ENCODE results near the gene RAB39B. TPM values are rescaled to one million over a fixed set of nuclear protein-coding genes. Genes with fewer than 3 reads are reported as not detected.
"Not testable (repeated sequence)": the region's sequence is repeated elsewhere in the genome, so short reads cannot be mapped to it uniquely, and the experiment has no call there.

Gene RAB39B
- total RNA-seq, 4 donors from 2014 or later: 0.34 to 0.89 TPM; not detected in 2

DNA sequence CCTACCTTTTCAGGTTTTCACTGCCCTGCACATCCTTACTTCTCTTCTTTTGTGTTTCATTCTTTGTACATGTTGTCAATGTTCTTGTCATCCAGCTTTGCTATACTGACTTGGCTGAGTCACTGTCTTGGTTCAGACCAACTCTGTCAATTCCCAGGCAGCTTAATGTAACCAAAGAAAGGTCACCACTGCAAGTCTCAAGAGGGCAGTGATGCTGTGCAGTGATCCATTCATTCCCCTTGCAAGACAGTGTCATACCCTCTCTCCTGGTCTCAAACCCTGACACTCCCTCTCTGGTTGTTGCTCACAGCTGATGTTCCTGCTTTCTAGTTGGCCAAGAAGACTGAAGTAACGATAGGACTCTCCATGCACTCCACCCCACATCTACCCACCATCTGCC is 17.5 kb downstream of the RAB39B start:
- no peak for DNase-seq (ENCODE audit: low spot score in 2 of 2)
- TF ChIP-seq EP300 (IDR thresholded peaks at IDR 0.05): no peak
- TF ChIP-seq POLR2A (IDR thresholded peaks at IDR 0.05): no peak
- TF ChIP-seq, protein P1, sequence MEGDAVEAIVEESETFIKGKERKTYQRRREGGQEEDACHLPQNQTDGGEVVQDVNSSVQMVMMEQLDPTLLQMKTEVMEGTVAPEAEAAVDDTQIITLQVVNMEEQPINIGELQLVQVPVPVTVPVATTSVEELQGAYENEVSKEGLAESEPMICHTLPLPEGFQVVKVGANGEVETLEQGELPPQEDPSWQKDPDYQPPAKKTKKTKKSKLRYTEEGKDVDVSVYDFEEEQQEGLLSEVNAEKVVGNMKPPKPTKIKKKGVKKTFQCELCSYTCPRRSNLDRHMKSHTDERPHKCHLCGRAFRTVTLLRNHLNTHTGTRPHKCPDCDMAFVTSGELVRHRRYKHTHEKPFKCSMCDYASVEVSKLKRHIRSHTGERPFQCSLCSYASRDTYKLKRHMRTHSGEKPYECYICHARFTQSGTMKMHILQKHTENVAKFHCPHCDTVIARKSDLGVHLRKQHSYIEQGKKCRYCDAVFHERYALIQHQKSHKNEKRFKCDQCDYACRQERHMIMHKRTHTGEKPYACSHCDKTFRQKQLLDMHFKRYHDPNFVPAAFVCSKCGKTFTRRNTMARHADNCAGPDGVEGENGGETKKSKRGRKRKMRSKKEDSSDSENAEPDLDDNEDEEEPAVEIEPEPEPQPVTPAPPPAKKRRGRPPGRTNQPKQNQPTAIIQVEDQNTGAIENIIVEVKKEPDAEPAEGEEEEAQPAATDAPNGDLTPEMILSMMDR (IDR thresholded peaks at IDR 0.05): no peak
- no peak for TF ChIP-seq POLR2AphosphoS5 (IDR thresholded peaks at IDR 0.05)
- no peaks in the 10 kb centered on the region for H3K4me1 ChIP-seq
- no peak overlapping the region for H3K27ac ChIP-seq
- no peaks in the 10 kb centered on the region for H3K9me3 ChIP-seq
- WGBS: 61% methylated on average over 1 of the region's 1 CpG
- no peaks in the 10 kb centered on the region for H3K27me3 ChIP-seq
- H3K36me3 ChIP-seq: no peaks in the 10 kb centered on the region
- no peak overlapping the region for H3K4me3 ChIP-seq

DNA sequence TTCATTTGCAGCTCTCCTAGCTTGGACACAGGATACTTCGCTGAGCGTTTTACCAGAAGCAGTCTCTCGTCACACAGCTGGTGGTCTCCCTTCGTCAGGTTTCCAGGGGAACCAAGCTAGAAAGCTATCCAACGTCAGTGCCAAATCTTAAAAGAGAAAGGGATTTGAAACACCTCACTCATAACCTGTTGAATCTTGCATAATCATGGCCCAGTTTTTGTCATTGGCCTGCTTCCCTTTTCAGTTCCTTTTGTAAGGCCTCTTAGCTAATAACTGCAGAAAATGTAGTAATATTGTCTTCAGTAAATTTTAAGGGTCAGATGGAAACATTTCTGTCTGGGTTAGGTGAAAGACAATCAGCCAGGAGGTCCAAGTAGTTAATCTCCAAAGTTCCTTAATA is 22.0 kb downstream of the RAB39B start:
- TF ChIP-seq EP300 (IDR thresholded peaks at IDR 0.05): no peak
- TF ChIP-seq, protein P1 (IDR thresholded peaks at IDR 0.05): no peak
- no peak for TF ChIP-seq POLR2A (IDR thresholded peaks at IDR 0.05)
- no peak for TF ChIP-seq POLR2AphosphoS5 (IDR thresholded peaks at IDR 0.05)
- no peaks in the 10 kb centered on the region for H3K4me1 ChIP-seq
- H3K27me3 ChIP-seq: no peaks in the 10 kb centered on the region
- no peak overlapping the region for H3K4me3 ChIP-seq
- H3K36me3 ChIP-seq: peaks cover 6% of the 10 kb centered on the region
- WGBS: 55% methylated on average over 5 of the region's 5 CpGs
- no peak for DNase-seq (ENCODE audit: low spot score in 2 of 2)
- no peak overlapping the region for H3K27ac ChIP-seq
- H3K9me3 ChIP-seq: no peaks in the 10 kb centered on the region

DNA sequence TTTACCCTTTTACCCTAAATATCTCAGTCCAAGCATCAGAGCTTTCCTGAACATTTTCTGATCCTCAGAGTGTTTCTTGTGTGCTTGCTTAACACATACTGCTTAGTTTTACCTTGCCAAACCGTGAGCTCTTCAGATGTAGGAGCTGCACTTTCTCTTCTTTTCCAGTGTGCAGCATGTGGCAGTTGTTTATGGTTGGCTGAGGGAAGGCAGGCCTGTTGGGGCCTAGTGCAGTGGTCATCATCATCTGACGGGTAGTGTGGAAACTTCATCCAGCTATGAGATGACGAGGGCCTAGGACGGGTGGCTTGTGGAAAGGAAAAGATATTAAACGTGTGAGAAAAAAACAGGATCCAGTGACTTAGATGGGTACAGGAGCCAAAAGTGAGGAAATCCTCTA is 26.6 kb downstream of the RAB39B start:
- Histone ChIP-seq H3K36me3 (peaks cover 17% of the 10 kb centered on the region), H3K4me1 (no peaks in the 10 kb centered on the region)
- DNase-seq (ENCODE audit: low spot score in 2 of 2): no peak

DNA sequence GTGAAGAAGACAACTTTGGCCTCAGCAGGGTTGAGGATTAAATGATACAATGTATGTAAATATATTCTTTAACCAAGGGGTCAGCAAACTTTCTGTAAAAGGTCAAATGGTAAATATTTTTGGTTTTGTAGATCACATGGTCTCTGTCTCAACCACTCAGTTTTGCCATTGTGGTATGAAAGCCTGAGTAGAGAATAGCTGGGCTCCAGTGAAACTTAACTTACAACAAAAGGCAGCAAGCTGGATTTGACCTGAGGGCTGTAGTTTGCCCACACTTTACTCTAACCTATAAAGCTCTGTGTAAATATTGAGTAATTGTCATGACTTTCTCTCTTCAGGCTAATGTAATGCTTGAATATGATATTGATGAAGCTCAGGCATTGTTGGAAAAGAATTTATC is 28.4 kb downstream of the RAB39B start:
- Histone ChIP-seq H3K4me3 (no peak overlapping the region), H3K9me3 (no peaks in the 10 kb centered on the region), H3K4me1 (no peaks in the 10 kb centered on the region), H3K36me3 (peaks cover 17% of the 10 kb centered on the region), H3K27me3 (no peaks in the 10 kb centered on the region), H3K27ac (no peak overlapping the region)
- TF ChIP-seq, protein P1 (IDR thresholded peaks at IDR 0.05): no peak
- TF ChIP-seq POLR2AphosphoS5 (IDR thresholded peaks at IDR 0.05) (no peak), EP300 (IDR thresholded peaks at IDR 0.05) (no peak), POLR2A (IDR thresholded peaks at IDR 0.05) (no peak)
- DNase-seq (ENCODE audit: low spot score in 2 of 2): no peak

More for the DNA sequence above, 26.6 kb downstream of the RAB39B start:
- Histone ChIP-seq H3K9me3 (no peaks in the 10 kb centered on the region), H3K4me3 (no peak overlapping the region), H3K27me3 (no peaks in the 10 kb centered on the region), H3K27ac (no peak overlapping the region)
- TF ChIP-seq POLR2AphosphoS5 (IDR thresholded peaks at IDR 0.05) (no peak), EP300 (IDR thresholded peaks at IDR 0.05) (no peak), POLR2A (IDR thresholded peaks at IDR 0.05) (no peak)
- WGBS: 84% methylated on average over 5 of the region's 5 CpGs

DNA sequence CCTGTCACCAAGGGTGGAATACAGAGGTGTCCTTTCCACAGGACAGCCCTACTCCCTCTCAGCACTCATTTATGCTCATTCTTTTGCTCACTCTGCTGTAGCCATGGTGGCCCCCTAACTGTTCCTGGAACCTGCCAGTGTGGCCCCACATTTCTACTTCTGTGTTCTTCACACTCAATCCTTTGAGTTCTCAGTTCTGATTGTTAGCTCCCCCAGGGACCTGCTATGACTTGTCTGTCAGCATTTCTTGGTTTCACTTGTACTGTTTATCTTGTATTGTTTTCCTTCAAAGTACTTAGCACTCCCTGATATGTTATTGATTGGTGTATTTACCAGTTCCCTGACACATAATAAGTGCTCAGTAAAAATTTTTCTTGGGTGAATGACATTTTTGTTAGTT is 33.1 kb downstream of the RAB39B start:
- H3K27me3 ChIP-seq: no peaks in the 10 kb centered on the region
- H3K27ac ChIP-seq: no peak overlapping the region
- TF ChIP-seq, protein P1 (IDR thresholded peaks at IDR 0.05): no peak
- TF ChIP-seq POLR2A (IDR thresholded peaks at IDR 0.05) (no peak), POLR2AphosphoS5 (IDR thresholded peaks at IDR 0.05) (no peak), EP300 (IDR thresholded peaks at IDR 0.05) (no peak)
- H3K36me3 ChIP-seq: peaks cover 16% of the 10 kb centered on the region
- no peaks in the 10 kb centered on the region for H3K4me1 ChIP-seq
- H3K4me3 ChIP-seq: no peak overlapping the region
- no peaks in the 10 kb centered on the region for H3K9me3 ChIP-seq
- DNase-seq (ENCODE audit: low spot score in 2 of 2): no peak

DNA sequence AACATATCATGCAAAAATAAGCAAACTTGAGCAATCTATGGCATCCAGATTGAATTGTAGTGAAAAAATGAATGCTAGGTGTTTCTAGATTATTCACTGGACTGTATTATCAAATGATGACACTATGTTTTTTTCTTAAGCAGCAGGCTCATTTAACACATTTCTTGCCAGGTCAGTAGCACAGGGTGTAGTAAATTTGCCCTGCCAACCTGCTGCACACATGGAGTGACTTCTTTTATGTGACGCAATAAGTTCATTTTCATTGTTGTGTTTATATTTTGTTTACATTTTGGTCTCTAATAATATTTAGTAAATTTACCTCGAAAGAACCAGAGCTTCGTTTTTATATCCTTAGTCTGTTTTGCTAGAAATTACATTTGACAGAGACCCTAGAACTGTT is 38.5 kb downstream of the RAB39B start:
- Histone ChIP-seq H3K27ac (no peak overlapping the region), H3K4me1 (no peaks in the 10 kb centered on the region), H3K27me3 (no peaks in the 10 kb centered on the region), H3K36me3 (peaks cover 18% of the 10 kb centered on the region), H3K9me3 (no peaks in the 10 kb centered on the region), H3K4me3 (no peak overlapping the region)
- DNase-seq (ENCODE audit: low spot score in 2 of 2): no peak
- no peak for TF ChIP-seq EP300 (IDR thresholded peaks at IDR 0.05)
- TF ChIP-seq, protein P1 (IDR thresholded peaks at IDR 0.05): no peak
- no peak for TF ChIP-seq POLR2A (IDR thresholded peaks at IDR 0.05)
- TF ChIP-seq POLR2AphosphoS5 (IDR thresholded peaks at IDR 0.05): no peak
- WGBS: 79% methylated on average over 3 of the region's 3 CpGs

DNA sequence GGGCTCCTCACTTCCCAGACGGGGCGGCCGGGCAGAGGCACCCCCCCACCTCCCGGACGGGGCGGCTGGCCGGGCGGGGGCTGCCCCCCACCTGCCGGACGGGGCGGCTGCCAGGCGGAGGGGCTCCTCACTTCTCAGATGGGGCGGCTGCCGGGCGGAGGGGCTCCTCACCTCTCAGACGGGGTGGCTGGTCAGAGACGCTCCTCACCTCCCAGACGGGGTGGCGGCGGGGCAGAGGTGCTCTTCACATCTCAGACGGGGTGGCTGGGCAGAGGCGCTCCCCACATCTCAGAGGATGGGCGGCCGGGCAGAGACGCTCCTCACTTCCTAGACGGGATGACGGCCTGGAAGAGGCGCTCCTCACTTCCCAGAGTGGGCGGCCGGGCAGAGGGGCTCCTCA is 40.5 kb downstream of the RAB39B start:
- 100% methylated on average over 17 of the region's 30 CpGs for WGBS
- not testable (repeated sequence) for H3K4me3 ChIP-seq; H3K4me1 ChIP-seq; H3K27me3 ChIP-seq; H3K27ac ChIP-seq; H3K9me3 ChIP-seq; DNase-seq (ENCODE audit: low spot score in 2 of 2); H3K36me3 ChIP-seq
